ENCODE data around the gene ZNF407.
A peak's percentile ranks its signal among the peaks of the same experiment; 100 is the strongest.

The ZNF407 gene

GRCh38 chr18:74597662-74598349 is at the start of gene ZNF407:
Gene ZNF407 (plus strand): TSS chr18:74597870. CDS start chr18:74631020, 33,150 bp downstream.
- Histone ChIP-seq H3K36me3 (replicated peaks; ENCODE audit: insufficient read depth, low read length) (no peaks in the 10 kb centered on the region), H3K4me2 (ENCODE audit: low read depth, low read length) (peak within 1 kb of the TSS; percentile 80), H4K20me1 (ENCODE audit: insufficient read depth, low read length) (no peaks in the 10 kb centered on the region), H3K27ac (ENCODE audit: low read length) (peak within 1 kb of the TSS; percentile 91), H3K4me1 (ENCODE audit: low read length) (peaks cover 20% of the 10 kb centered on the region), H3K4me3 (ENCODE audit: low read length) (peak within 1 kb of the TSS; percentile 86), H3K27me3 (replicated peaks; ENCODE audit: insufficient read depth, low read length) (no peaks in the 10 kb centered on the region), H3K9me3 (replicated peaks; ENCODE audit: insufficient read depth, low read length) (no peaks in the 10 kb centered on the region), H3K9ac (ENCODE audit: low read length) (peak within 1 kb of the TSS; percentile 93), H3K9me2 (replicated peaks; ENCODE audit: insufficient read depth, low read length) (no peaks in the 10 kb centered on the region), H3K79me2 (ENCODE audit: low read length) (peaks cover 63% of the 10 kb centered on the region), H3F3A (ENCODE audit: insufficient read depth, low read length) (peaks cover 15% of the 10 kb centered on the region), H2AFZ (ENCODE audit: low read length) (peak within 1 kb of the TSS; percentile 92)
- DNase-seq: peak; percentile 86
- no peak for TF ChIP-seq EZH2phosphoT487 (IDR thresholded peaks at IDR 0.05; ENCODE audit: low read length)
- no peak for TF ChIP-seq EZH2 (optimal IDR thresholded peaks at IDR 0.05; ENCODE audit: low read depth, low read length)
- TF ChIP-seq, protein P1, sequence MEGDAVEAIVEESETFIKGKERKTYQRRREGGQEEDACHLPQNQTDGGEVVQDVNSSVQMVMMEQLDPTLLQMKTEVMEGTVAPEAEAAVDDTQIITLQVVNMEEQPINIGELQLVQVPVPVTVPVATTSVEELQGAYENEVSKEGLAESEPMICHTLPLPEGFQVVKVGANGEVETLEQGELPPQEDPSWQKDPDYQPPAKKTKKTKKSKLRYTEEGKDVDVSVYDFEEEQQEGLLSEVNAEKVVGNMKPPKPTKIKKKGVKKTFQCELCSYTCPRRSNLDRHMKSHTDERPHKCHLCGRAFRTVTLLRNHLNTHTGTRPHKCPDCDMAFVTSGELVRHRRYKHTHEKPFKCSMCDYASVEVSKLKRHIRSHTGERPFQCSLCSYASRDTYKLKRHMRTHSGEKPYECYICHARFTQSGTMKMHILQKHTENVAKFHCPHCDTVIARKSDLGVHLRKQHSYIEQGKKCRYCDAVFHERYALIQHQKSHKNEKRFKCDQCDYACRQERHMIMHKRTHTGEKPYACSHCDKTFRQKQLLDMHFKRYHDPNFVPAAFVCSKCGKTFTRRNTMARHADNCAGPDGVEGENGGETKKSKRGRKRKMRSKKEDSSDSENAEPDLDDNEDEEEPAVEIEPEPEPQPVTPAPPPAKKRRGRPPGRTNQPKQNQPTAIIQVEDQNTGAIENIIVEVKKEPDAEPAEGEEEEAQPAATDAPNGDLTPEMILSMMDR (IDR thresholded peaks at IDR 0.05; ENCODE audit: low read length): no peak

DNA sequence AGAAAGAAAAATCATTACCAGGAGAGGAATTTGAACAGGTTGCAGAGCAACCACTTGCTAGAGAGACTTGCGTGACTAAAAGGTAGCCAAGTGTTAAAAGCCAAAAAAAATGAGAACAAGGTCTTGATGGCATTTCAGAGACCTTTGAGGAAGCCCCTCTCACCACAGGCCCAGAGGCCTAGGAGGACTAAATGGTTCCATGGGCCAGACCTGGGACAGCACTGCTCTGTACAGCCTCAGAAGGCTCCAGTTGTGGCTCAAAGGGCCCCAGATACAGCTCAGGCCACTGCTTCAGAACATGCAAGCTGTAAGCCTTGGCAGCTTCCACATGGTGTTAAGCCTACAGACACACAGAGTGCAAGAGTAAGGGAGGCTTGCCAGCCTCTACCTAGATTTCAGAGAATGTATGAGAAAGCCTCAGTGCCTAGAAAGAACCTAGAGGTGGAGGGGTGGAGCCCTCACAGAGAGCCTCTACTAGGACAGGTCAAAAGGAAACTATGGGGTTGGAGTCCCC is 48.0 kb upstream of the ZNF407 start:
- Histone ChIP-seq H3K9me2 (replicated peaks; ENCODE audit: insufficient read depth, low read length) (no peaks in the 10 kb centered on the region), H3K4me3 (ENCODE audit: low read length) (no peak overlapping the region), H3F3A (ENCODE audit: insufficient read depth, low read length) (no peaks in the 10 kb centered on the region), H3K4me1 (ENCODE audit: low read length) (peaks cover 6% of the 10 kb centered on the region), H3K27me3 (replicated peaks; ENCODE audit: insufficient read depth, low read length) (no peaks in the 10 kb centered on the region), H3K79me2 (ENCODE audit: low read length) (no peaks in the 10 kb centered on the region), H3K27ac (ENCODE audit: low read length) (no peak overlapping the region), H2AFZ (ENCODE audit: low read length) (no peak overlapping the region), H3K9me3 (replicated peaks; ENCODE audit: insufficient read depth, low read length) (no peaks in the 10 kb centered on the region), H3K9ac (ENCODE audit: low read length) (no peak overlapping the region), H3K4me2 (ENCODE audit: low read depth, low read length) (no peak overlapping the region), H3K36me3 (replicated peaks; ENCODE audit: insufficient read depth, low read length) (no peaks in the 10 kb centered on the region), H4K20me1 (ENCODE audit: insufficient read depth, low read length) (no peaks in the 10 kb centered on the region)
- TF ChIP-seq EZH2phosphoT487 (IDR thresholded peaks at IDR 0.05; ENCODE audit: low read length): no peak
- TF ChIP-seq, protein P1 (IDR thresholded peaks at IDR 0.05; ENCODE audit: low read length): no peak
- no peak for TF ChIP-seq EZH2 (optimal IDR thresholded peaks at IDR 0.05; ENCODE audit: low read depth, low read length)
- no peak for DNase-seq

DNA sequence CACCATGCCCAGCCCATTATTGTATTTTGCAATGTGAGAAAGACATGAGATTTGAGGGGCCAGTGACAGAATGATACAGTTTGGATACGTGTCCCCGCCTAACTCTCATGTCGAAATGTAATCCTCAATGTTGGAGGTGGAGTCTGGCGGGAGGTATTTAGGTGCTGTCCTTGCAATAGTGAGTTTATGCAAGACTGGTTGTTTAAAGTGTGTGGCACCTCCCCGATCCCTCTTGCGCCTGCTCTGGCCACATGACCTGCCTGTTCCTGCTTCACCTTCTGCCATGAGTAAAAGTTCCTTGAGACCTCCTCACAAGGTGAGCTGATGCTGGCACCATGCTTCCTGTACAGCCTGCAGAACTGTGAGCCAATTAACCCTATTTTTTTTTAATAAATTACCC is 46.8 kb upstream of the ZNF407 start:
- Histone ChIP-seq H3K27ac (ENCODE audit: low read length) (no peak overlapping the region), H3K4me2 (ENCODE audit: low read depth, low read length) (no peak overlapping the region), H3F3A (ENCODE audit: insufficient read depth, low read length) (no peaks in the 10 kb centered on the region), H3K79me2 (ENCODE audit: low read length) (no peaks in the 10 kb centered on the region), H3K9me3 (replicated peaks; ENCODE audit: insufficient read depth, low read length) (no peaks in the 10 kb centered on the region), H3K4me3 (ENCODE audit: low read length) (no peak overlapping the region), H3K9ac (ENCODE audit: low read length) (no peak overlapping the region), H2AFZ (ENCODE audit: low read length) (no peak overlapping the region), H3K9me2 (replicated peaks; ENCODE audit: insufficient read depth, low read length) (no peaks in the 10 kb centered on the region), H3K4me1 (ENCODE audit: low read length) (peaks cover 6% of the 10 kb centered on the region), H3K27me3 (replicated peaks; ENCODE audit: insufficient read depth, low read length) (no peaks in the 10 kb centered on the region), H4K20me1 (ENCODE audit: insufficient read depth, low read length) (no peaks in the 10 kb centered on the region), H3K36me3 (replicated peaks; ENCODE audit: insufficient read depth, low read length) (no peaks in the 10 kb centered on the region)
- DNase-seq: no peak
- TF ChIP-seq, protein P1 (IDR thresholded peaks at IDR 0.05; ENCODE audit: low read length): no peak
- no peak for TF ChIP-seq EZH2 (optimal IDR thresholded peaks at IDR 0.05; ENCODE audit: low read depth, low read length)
- TF ChIP-seq EZH2phosphoT487 (IDR thresholded peaks at IDR 0.05; ENCODE audit: low read length): no peak

All from MM.1S (cell line).